Left lobe of liver (tissue), 1 donor: Measurements from ENCODE around the gene CREB1. TPM values are rescaled to one million over a fixed set of nuclear protein-coding genes. Genes with fewer than 3 reads are reported as not detected.

Experiments used
- total RNA-seq: library from RNA; stranded (reverse); gene quantifications from one replicate; pipeline ENCODE4 v1.2.1, GENCODE V29; 2021
- donor health status: DM: no; HTN: yes; CAD: no.

CREB1 gene
- total RNA-seq, 1 donor from 2014 or later: 15.1 TPM

Other genes starting within 250 kb of the CREB1 start
- 8.2 TPM for gene METTL21A, start 95.4 kb downstream of the CREB1 start, total RNA-seq
- 9.2 TPM for gene CCNYL1, start 181.7 kb downstream of the CREB1 start, total RNA-seq
- gene FZD5, start 239.9 kb downstream of the CREB1 start, total RNA-seq: 32.9 TPM